Ovary (tissue), 9 donors: ENCODE measurements around the gene TP53I13. TPM values are rescaled to one million over a fixed set of nuclear protein-coding genes. Genes with fewer than 3 reads are reported as not detected.

ENCODE experiments used
- DNase-seq, 5 donors: peaks; one replicate each; pipeline ENCODE4 v3.0.0-alpha.2; 2019 to 2020
- H3K27ac ChIP-seq, 2 donors: fragments of 200-600 bp; one replicate each; pipeline versions ENCODE4 v1.5.1 to v1.8.0; 2019 to 2022
- H3K27me3 ChIP-seq: fragments of 200-600 bp; one replicate; pipeline ENCODE4 v1.8.0; 2022
- H3K36me3 ChIP-seq: fragments of 200-600 bp; sonication (generic); one replicate; pipeline ENCODE4 v1.5.1; 2019
- H3K4me1 ChIP-seq: one replicate; pipeline ENCODE4 v1.8.1; 2013; ENCODE audit warnings: mild to moderate bottlenecking, moderate library complexity; ENCODE audit not compliant: insufficient read depth
- H3K4me3 ChIP-seq: fragments of 200-600 bp; sonication (generic); one replicate; pipeline ENCODE4 v1.5.1; 2017
- H3K9me3 ChIP-seq, 2 donors: fragments of 200-600 bp in 1 of 2; sonication (generic) in 1 of 2; one replicate each; pipeline versions ENCODE4 v1.5.1 to v1.8.1; 2013 to 2019; ENCODE audit warnings: mild to moderate bottlenecking in 1 of 2, moderate library complexity in 1 of 2
- EP300 ChIP-seq: sonication (generic); formaldehyde crosslinking; IDR thresholded peaks from one replicate; pipeline ENCODE4 v1.6.1; 2017; ENCODE audit warnings: antibody characterized with exemption
- POLR2A ChIP-seq: fragments of 450-650 bp; IDR thresholded peaks from one replicate; pipeline ENCODE4 v1.6.1; 2017; ENCODE audit warnings: antibody characterized with exemption, mild to moderate bottlenecking, moderate library complexity
- WGBS, 3 donors: extraction: QIAGEN DNeasy Blood & Tissue Kit in 1 of 3; methylation state at CpG; one replicate each; pipeline versions ENCODE4 v1.1.5 to v1.1.7; 2013 to 2017; 5-methylcytosine and 5-hydroxymethylcytosine counted together
- intact Hi-C, 4 donors: fragments of 100-400 bp; cut with DNase I; formaldehyde crosslinking; loops; one replicate each; pipeline versions ENCODE4 v1.11.0 to v1.15.1; 2022 to 2023
- polyA plus RNA-seq, 2 donors: library from polyadenylated mRNA; stranded (reverse); fragments of 200-250 nt in 1 of 2; fragments of 350-450 nt in 1 of 2; fragmentation: Illumina TruSeq in 1 of 2; extraction: RNeasy Lipid Tissue Mini Kit (QIAGEN cat#74804) in 1 of 2; gene quantifications; one replicate each; pipeline ENCODE4 v1.2.3, GENCODE V29; 2013 to 2014
- total RNA-seq, 7 donors: library from RNA; depleted of rRNA in 2 of 7; stranded (reverse); fragments of >200 nt in 2 of 7; fragmentation: NEBNext Ultra II Directional in 3 of 7; extraction: Animal tissue kit (Norgen Biotek cat#: 25700) in 3 of 7; gene quantifications; one replicate each; pipeline versions ENCODE4 v1.1.0 to v1.2.4, GENCODE V29; 2016 to 2023
- TF ChIP-seq, protein P1 (sequence below), 3 donors: fragments of 450-650 bp in 2 of 3; fragments of 200-600 bp in 1 of 3; IDR thresholded peaks; one replicate each; pipeline versions ENCODE4 v1.5.1 to v1.8.0; 2016 to 2022; ENCODE audit warnings: antibody characterized with exemption in 3 of 3, mild to moderate bottlenecking in 1 of 3
- donor health status: DM: no; HTN: no; CAD: no; lungs with moderate emphysema.
- donor health status: DM: no; HTN: no; CAD: no.
- donor health status: Bipolar disorder and iron deficiency.
- donor health status: DM: yes; HTN: yes; CAD: no.
- donor health status: DM: no; HTN: no; CAD: no.
- donor health status: DM: yes; HTN: yes; CAD: no.

TP53I13 gene
- total and polyA plus RNA-seq, 9 donors: 2.2 to 49.5 (median 41.3) TPM

DNA sequence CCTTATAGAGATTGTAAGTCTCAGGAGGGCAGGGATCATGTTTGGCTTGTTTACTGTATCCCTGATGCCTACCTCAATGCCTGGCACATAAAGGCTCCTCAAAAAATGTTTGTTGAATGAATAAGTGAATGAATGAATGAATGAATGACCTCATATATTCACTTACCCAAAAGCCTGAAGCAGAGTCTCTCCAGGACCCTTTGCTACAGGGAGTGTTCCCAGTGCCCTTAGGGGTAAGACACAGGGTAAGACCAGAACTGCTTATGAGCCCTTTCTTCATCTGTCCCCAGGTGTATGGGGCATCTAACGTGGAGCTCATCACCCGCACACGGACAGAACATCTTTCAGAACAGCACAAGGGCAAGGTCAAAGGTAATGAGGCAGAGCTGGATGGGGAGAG, 41.9 kb downstream of the TP53I13 start:
- intact Hi-C loops: no loop called here
- H3K27me3 ChIP-seq: no peaks in the 10 kb centered on the region
- TF ChIP-seq POLR2A (no peak), EP300 (no peak)
- TF ChIP-seq, protein P1, sequence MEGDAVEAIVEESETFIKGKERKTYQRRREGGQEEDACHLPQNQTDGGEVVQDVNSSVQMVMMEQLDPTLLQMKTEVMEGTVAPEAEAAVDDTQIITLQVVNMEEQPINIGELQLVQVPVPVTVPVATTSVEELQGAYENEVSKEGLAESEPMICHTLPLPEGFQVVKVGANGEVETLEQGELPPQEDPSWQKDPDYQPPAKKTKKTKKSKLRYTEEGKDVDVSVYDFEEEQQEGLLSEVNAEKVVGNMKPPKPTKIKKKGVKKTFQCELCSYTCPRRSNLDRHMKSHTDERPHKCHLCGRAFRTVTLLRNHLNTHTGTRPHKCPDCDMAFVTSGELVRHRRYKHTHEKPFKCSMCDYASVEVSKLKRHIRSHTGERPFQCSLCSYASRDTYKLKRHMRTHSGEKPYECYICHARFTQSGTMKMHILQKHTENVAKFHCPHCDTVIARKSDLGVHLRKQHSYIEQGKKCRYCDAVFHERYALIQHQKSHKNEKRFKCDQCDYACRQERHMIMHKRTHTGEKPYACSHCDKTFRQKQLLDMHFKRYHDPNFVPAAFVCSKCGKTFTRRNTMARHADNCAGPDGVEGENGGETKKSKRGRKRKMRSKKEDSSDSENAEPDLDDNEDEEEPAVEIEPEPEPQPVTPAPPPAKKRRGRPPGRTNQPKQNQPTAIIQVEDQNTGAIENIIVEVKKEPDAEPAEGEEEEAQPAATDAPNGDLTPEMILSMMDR (IDR thresholded peaks at IDR 0.05): no peak
- H3K36me3 ChIP-seq: no peaks in the 10 kb centered on the region
- 68 to 74% (median 70%) methylated on average over 3 of the region's 3 CpGs for whole genome bisulfite sequencing, 3 donors
- DNase-seq: no peak
- H3K4me3 ChIP-seq: no peak overlapping the region
- H3K4me1 ChIP-seq: peaks cover 7% of the 10 kb centered on the region
- no peak overlapping the region for H3K27ac ChIP-seq
- H3K9me3 ChIP-seq: no peaks in the 10 kb centered on the region

DNA sequence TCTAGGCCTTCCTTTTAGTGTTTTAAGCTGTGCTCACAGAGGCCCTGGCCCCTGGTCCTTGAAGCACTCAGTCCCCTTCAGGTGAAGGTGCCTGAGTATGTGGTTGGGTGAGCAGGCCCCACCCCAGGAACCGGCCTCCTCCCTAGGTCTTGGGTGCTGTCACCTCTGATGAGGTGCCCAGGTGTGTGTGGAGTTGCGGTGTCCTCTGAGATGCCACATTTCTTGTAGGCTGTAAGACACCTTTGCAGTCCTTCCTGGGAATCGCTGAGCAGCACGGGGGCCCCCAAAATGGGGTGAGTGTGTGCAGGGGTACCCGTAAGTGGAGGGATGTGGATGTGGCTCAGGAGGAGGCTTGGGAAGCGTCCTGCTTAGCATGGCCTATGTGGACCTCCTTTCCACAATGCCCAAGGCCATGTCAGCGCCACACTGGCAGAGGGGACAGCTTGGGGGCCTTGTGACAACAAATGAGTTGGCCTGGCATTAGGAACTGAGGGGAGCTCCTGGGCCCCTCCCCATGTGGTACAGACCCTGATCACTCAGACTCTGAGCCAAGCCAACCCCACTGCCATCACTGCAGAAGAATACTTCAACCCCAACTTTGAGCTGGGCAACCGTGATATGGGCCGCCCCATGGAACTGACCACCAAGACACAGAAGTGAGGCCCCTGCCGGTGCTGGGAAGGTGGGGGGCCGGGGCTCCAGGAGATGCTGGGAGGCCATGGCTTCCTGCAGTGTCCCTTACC, 43.0 kb downstream of the TP53I13 start:
- H3K36me3 ChIP-seq: no peaks in the 10 kb centered on the region
- peaks cover 13% of the 10 kb centered on the region for H3K4me1 ChIP-seq
- WGBS, 3 donors: 95 to 98% (median 98%) methylated on average over 11 of the region's 11 CpGs
- intact Hi-C loops: no loop called here
- no peaks in the 10 kb centered on the region for H3K27me3 ChIP-seq
- TF ChIP-seq POLR2A (no peak), EP300 (no peak)
- TF ChIP-seq, protein P1 (IDR thresholded peaks at IDR 0.05): no peak
- no peak for DNase-seq
- no peak overlapping the region for H3K4me3 ChIP-seq
- no peaks in the 10 kb centered on the region for H3K9me3 ChIP-seq
- H3K27ac ChIP-seq: no peak overlapping the region

DNA sequence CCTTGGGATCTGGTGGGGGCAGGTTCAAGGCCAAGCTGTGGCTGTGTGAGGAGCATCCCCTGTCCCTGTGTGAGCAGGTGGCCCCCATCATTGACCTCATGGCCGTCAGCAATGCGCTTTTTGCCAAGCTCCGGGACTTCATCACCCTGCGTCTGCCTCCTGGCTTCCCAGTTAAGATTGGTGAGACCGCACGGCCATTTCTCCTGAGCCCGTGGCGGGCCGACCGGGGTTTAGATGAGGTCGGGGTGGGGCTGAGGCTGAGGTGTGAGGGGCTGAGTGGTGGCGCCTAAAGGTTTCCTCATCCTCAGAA, 43.5 kb downstream of the TP53I13 start:
- Histone ChIP-seq H3K4me3 (no peak overlapping the region), H3K27ac (no peak overlapping the region), H3K36me3 (no peaks in the 10 kb centered on the region), H3K27me3 (no peaks in the 10 kb centered on the region), H3K4me1 (peaks cover 13% of the 10 kb centered on the region), H3K9me3 (no peaks in the 10 kb centered on the region)
- no peak for TF ChIP-seq POLR2A
- no peak for TF ChIP-seq EP300
- TF ChIP-seq, protein P1 (IDR thresholded peaks at IDR 0.05): no peak
- peak in 1 of 5 donors; percentile 41 for DNase-seq
- intact Hi-C loops: no loop called here
- WGBS, 3 donors: 91 to 96% (median 92%) methylated on average over 12 of the region's 12 CpGs

DNA sequence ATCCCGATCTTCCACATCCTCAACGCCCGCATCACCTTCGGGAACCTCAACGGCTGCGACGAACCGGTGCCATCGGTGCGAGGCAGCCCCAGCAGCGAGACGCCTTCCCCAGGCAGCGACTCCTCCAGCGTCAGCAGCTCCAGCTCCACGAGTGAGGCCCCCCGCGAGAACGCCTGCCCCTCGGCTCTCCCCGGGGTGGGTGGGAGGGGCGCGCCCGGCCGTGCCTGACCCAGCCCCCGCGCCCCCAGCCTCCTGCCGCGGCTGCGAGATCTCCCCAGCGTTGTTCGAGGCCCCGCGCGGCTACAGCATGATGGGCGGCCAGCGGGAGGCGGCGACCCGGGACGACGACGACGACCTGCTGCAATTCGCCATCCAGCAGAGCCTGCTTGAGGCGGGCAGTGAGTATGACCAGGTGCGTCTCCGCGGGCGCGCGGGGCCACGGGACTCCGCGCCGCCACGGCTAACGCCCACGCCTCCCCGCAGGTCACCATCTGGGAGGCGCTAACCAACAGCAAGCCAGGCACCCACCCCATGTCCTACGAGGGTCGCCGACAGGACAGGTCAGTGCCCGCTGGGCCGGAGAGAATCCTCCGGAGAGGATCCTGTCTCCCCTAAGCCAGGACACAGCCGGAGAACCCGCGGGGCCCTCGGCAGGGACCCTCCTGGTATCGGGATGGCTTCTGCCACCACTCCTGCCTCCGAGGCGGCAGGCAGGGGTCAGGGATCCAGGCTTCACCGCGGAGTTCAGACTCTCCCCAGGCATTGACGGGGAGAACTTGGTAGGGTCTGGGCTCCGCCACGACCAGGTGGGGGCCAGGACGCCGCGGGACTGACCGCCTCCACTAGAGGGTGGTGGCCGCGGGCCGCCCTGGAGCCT, 44.1 kb downstream of the TP53I13 start:
- Histone ChIP-seq H3K9me3 (no peaks in the 10 kb centered on the region), H3K4me1 (peaks cover 15% of the 10 kb centered on the region), H3K4me3 (no peak overlapping the region), H3K27ac (peak overlapping the region in 1 of 2 donors; percentile 41), H3K36me3 (no peaks in the 10 kb centered on the region), H3K27me3 (no peaks in the 10 kb centered on the region)
- intact Hi-C loops: no loop called here
- WGBS, 3 donors: 64 to 74% (median 69%) methylated on average over 62 to 85 of the region's 85 CpGs
- DNase-seq: peak in 1 of 5 donors; percentile 50
- TF ChIP-seq EP300: no peak
- TF ChIP-seq, protein P1 (IDR thresholded peaks at IDR 0.05): no peak
- no peak for TF ChIP-seq POLR2A
